ENCODE results near the gene MICAL2.

GRCh38 chr11:12076840-12077534, 33.4 kb upstream of the MICAL2 start:
- TF ChIP-seq POLR2A (IDR thresholded peaks at IDR 0.05; ENCODE audit: low read depth, low read length), result no peak
- no peak for TF ChIP-seq CTCF (IDR thresholded peaks at IDR 0.05; ENCODE audit: extremely low read depth in 1 of 2, insufficient read depth in 1 of 2, low read depth in 1 of 2, low read length in 2 of 2)
- no peak for TF ChIP-seq EZH2 (IDR thresholded peaks at IDR 0.05; ENCODE audit: borderline replicate concordance, low read depth, low read length, severe bottlenecking)
- TF ChIP-seq JUN (IDR thresholded peaks at IDR 0.05; ENCODE audit: borderline replicate concordance, insufficient read depth, insufficient read length, low read depth), result no peak
- TF ChIP-seq POLR2AphosphoS5 (IDR thresholded peaks at IDR 0.05; ENCODE audit: insufficient read depth, low read depth, low read length), result no peak

Data from endothelial cell of umbilical vein (primary cell).